ENCODE data around the gene UROC1.
A peak's percentile ranks its signal among the peaks of the same experiment; 100 is the strongest.

The UROC1 gene

GRCh38 chr3:126477061-126477380 is 40.6 kb downstream of the UROC1 start:
- no peak for DNase-seq

- DNase-seq: peak in 1 of 2 donors; percentile 64
These were observed 41.2 kb downstream of the UROC1 start for GRCh38 chr3:126476166-126477060.

GRCh38 chr3:126475413-126476114 is 42.0 kb downstream of the UROC1 start, which contains the start of gene ZXDC:
ZXDC (minus strand) TSS chr3:126475891; CDS start chr3:126475865, 26 bp downstream.
- DNase-seq: peak; percentile 89 to 90

- DNase-seq: no peak
These were observed 42.8 kb downstream of the UROC1 start for GRCh38 chr3:126474498-126475412.

DNA sequence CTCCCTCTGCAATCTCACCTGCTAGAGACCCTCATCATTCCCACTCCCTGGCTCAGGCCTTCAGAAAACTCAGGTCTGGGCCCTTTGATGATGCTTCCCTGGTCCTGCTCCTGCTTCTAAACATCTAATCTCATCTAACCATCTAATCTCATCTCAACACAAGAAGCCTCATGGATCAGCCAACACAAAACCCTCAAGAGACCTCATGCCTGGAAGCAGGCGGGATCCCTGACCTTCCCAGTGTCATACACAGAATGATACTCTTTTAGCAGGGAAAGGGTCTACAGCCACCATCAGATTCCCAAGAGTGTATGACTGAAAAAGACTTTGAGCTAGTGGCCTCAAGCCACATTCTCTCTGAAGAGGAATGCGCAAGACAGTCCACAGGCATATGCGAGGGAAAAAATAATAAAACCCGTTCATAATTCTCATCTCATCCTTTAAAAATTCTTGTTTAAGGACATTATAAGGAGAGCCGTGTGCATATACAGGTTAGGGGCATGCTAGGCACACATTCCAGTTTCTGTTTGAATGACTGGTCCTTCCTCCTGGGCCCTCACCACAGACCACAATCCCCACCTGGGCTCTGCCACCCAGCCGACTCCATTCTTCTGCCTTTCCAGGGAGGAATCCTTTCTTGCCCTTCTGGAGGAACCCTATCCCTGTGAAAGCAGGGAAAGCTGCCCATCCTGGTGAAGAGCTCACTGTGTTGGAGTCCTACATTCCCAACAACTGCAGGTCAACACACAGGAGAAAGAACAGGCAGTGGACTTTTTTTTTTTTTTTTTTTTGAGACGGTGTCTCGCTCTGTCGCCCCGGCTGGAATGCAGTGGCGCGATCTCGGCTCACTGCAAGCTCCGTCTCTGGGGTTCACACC is 44.0 kb downstream of the UROC1 start:
- no peak for DNase-seq

DNA sequence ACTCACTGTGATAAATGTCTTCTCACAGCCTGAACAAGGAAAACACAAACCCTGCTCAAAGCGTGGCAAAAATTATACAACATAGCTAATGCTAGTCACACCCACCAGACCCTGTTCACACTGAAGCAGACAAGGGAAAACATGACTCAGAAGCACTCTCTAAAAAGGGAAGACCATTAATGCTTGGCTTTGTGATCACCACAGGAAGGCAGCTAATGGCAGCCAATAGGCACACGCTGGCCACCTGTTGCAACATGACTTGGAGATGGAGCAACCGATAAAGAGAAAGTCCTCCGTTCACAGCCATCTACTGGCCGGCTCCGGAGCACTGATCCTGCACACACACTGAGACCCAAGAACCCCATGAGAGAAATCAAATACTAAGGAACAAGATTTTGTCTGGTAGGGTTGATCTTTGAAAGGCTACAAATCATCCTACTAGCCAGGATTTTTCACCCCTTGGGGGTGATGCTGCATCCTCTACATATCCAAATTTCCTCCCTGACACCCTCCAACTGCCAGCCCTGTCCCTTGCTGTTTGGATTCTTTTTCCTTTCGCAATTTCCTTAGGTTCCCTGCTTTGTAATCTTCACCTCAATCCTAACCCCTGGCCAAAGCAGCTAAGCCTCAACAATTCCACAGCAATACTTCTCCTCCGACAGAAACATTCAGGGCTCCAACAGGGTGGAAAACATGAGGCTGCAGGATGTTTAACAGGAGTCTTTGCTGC is 45.1 kb downstream of the UROC1 start:
- DNase-seq: peak; percentile 28 to 38

DNA sequence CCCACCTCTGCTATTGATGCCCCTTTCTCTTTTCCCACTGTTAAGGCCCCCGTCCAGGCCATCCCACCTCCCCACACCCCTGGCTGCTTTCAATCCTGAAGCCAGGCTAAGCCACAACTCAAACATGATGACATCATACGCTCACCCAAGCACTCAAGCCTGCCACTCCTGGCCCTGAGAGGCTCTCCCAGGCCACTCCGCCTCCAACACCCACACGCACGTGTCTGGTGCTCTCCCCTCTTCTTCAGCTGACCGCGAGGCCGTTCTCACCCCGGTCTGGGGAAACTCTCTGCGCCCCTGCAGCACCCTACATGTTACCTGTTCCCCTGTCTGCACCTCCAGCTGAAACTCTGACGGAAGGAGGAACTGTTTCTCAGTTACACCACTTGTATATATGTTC is 48.1 kb downstream of the UROC1 start:
- no peak for DNase-seq

DNA sequence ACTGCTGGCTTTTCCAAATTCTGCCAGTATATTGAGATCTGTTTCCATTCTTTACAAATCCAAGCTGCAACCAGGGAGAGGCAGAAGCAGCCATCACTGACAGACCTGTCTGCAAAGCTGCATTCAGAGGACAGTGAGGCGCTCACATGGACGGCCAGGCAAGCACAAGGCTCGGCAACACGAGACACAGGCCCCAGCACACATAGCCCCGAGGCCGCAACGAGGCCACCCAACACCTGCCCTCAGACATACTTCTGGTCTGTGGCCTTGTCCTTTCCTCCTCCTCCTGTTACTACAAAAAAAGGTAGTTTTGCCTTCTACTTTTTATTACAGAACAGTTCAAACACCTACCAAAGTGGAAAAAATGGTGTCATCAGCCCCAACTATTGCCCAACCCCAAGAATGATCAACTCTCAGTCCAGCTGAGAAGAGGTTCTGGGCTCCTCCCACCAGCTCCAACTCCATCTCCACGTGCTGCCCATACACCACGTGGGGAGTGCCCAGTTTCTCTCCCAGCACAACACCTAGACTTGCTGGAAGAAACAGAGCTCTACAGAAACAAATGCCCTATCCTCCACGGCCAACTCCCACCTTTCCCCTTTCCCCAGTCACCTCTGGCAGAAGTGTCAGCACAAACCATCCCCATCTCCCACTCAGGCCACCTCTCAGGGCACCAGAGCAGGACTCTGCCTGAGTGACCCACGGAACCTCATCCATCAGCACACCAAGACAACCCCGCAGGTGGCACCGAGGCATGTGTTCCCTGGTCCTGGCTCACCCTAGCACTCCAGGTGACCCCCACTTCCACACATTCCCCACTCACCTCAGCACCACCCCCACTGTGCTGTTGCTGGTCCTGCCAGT is 49.3 kb downstream of the UROC1 start:
- no peak for DNase-seq

DNA sequence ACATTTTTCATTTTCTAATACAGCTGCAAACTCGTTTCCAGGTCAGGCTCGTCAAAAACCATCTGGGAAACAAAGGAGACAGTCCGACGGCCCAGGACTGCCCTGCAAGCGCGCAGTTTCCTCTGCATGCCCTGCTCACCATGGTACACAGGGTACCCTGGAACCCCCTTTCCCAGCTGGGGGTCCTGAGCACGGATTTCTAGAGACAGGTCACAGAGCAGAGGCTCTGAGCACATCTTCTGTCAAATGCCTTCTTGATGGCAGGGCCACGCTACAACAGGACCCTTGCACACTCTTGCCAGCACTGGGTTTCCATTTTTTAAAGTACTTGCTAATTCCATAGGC is 50.0 kb downstream of the UROC1 start:
- DNase-seq: no peak

DNA sequence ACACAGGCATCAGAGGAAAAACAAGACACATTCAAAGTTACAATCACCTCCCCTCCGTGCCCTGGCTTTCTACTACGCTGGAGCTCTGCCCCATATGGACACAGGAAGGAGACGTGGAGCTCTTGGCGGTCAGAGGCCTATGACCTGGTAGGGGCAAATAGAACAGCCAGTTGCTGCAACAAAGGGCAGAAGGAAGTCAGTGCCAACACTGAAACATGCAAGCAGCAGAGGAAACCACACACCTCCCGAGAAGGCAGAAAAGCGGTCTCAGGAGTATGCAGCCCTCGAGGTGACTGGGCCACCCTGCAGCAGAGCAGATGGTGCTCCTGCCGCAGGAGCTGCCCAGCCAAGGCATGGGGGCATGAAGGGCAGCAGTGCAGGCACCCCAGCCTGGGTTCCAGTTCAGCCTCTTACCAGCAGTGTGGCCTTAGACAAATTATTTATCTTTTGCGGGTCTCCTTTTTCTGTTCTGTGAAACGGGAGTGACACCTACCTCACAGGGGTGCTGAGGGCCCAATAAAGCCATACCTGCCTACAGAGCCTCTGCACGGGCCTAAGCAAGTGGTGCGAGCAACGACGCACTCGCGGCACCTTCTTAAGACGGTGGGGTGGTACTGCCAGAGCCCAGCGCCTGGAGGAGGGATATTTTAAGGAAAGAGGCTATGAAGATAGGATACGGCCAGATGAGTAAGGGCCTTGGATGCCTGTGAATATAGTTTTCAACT is 50.5 kb downstream of the UROC1 start:
- no peak for DNase-seq

DNA sequence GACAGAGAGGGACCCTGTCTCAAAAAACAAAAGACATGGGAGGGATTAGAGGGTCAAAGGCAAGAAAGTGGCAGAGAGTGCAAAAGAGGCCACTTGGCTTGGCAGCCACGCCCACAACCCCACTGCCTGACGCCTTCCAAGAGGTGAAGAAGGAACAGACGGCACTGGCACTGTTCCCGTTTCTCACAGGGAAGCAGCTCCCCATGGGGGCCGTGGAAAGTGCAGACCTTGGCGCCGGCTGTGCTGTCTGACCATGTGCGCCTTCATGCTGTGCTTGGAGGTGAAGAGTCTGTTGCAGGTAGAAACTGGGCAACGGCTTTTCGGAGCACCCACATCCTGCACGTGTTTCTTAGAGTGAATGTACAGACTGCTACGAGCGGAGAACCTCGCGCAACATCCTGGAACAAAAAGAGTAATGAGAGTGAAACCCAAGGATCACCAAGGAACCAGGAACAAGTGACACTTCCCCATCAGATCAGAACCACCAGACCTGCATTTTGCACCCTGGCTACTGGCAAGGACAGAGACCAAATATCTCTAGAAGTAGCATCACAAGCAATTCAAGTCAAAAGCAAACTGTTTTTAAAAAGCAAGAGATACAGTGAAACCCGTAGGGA is 51.5 kb downstream of the UROC1 start:
- no peak for DNase-seq

- no peak for DNase-seq
These were observed 52.6 kb downstream of the UROC1 start for GRCh38 chr3:126464997-126465396.

GRCh38 chr3:126464494-126464893 is 53.1 kb downstream of the UROC1 start:
- no peak for DNase-seq

DNA sequence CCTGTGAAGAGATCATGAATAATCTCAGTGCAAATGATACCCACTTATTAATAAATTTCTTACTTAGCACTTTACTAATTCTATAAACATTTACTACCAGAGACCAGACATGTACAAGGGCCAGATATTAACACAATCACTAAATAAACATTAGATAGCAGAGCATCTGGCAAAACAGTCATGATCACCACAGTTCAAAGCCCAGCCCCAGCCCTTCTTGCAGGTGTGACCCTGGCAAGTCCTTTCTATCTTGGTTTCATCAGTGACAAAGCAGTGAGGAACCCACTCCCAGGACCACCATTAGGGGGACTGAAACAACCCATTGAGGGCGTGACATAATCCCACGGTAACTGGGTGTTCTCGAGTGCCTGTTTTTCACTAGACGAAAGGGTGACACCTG is 53.5 kb downstream of the UROC1 start:
- no peak for DNase-seq

- DNase-seq: no peak
These were observed 54.1 kb downstream of the UROC1 start for GRCh38 chr3:126463521-126463920.

DNA sequence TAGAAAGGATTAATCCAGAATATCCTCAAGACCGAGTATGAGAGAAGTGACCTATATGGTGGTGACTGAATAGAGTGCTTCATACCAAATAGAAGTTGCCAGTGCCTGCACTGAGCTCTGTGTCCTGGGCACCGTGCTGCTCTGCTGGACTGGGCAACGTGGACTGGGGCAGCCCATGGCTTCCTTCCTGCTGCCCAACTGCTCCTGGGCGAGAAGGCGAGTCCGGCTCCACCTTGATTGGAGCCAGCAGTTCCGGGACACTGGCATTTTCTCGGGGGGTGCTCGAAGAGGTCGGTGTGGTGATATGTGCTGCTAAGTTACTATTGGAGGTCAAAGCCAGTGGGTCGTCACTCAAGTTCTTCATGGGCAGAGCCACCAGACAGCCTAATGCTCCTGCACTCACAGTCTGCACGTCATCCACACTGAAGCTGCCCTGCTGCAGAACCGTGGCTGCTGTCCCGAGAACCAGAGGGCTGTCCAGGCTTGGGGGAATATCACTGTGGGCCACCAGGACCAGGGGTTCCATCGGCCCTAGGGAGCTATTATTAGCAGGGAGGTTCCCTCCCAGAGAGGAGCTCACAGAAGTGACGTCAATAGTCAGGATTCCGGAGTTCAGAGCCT is 56.0 kb downstream of the UROC1 start:
- DNase-seq: no peak

DNA sequence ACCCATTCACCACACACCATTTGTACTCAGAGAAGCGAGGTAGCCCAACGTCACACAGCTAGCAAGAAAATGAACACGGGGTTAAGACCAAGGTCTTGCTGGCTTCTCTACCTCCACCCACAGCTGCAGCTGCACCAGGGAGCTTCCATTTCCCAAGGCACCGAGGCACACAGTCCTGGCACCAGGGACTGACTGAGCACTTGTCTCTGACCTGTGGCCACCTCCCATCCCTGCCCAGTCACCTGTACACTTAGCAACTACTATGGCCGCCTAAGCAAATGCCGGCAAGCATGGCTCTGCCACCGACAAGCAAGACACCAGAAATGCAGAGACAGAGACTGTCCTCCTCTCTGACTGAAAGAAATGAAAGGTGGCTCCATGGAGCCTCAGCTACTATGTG is 57.2 kb downstream of the UROC1 start:
- DNase-seq: no peak

- no peak for DNase-seq
These were observed 57.8 kb downstream of the UROC1 start for GRCh38 chr3:126459763-126460127.

Measured in hippocampal formation (tissue), 2 donors.